ENCODE measurements around the gene SCARB2.

The SCARB2 gene

DNA sequence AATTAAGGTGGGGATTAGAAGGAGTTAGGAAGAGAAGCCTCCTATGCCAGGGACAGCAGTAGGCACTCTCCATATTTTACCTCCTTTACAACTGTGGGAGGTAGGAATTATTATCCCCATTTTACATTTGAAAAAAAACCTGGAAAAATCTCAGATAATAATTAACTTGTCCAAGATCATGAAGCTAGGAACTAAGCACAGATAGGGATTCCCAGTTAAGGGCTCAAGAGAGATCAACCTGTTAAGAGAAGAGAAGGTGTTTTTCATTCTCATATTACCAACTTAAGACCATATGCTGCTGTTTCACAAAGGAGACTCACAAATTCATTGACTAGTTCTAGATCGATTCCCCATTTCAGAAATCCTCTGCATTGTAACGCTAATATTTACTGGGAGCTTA, 21.8 kb upstream of the SCARB2 start:
- no peak for TF ChIP-seq CTCF (IDR thresholded peaks at IDR 0.05; ENCODE audit: low read depth, low read length, missing control alignments)
- Histone ChIP-seq H3K4me3 (ENCODE audit: low read depth, low read length) (no peak overlapping the region), H3K27ac (no peak overlapping the region), H3K36me3 (replicated peaks) (no peaks in the 10 kb centered on the region), H3K27me3 (replicated peaks) (no peaks in the 10 kb centered on the region)
- DNase-seq = no peak
- in situ Hi-C loops (cut with HindIII; ENCODE audit: low pct_ligation_motif_present, low sequenced_read_pairs) = no loop called here

DNA sequence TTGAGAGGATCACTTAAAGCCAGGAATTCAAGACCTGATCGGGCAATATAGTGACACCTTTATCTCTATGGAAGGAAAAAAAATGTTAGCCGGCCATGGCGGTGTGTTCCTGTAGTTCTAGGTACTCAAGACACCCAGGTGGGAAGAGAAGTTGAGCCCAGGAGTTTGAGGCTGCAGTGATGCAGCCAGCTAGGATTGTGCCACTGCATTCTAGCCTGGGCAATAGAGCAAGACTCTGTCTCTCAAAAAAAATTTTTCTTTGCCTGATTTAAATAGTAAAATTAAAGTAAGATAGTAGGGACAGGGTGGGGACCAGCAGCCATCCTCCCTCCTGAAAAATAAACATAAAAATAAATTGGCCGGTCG, 21.0 kb upstream of the SCARB2 start:
- in situ Hi-C loops (cut with HindIII; ENCODE audit: low pct_ligation_motif_present, low sequenced_read_pairs) = no loop called here
- H3K27ac ChIP-seq = no peak overlapping the region
- no peak for TF ChIP-seq CTCF (IDR thresholded peaks at IDR 0.05; ENCODE audit: low read depth, low read length, missing control alignments)
- H3K36me3 ChIP-seq (replicated peaks) = no peaks in the 10 kb centered on the region
- no peaks in the 10 kb centered on the region for H3K27me3 ChIP-seq (replicated peaks)
- H3K4me3 ChIP-seq (ENCODE audit: low read depth, low read length) = no peak overlapping the region
- DNase-seq = no peak

DNA sequence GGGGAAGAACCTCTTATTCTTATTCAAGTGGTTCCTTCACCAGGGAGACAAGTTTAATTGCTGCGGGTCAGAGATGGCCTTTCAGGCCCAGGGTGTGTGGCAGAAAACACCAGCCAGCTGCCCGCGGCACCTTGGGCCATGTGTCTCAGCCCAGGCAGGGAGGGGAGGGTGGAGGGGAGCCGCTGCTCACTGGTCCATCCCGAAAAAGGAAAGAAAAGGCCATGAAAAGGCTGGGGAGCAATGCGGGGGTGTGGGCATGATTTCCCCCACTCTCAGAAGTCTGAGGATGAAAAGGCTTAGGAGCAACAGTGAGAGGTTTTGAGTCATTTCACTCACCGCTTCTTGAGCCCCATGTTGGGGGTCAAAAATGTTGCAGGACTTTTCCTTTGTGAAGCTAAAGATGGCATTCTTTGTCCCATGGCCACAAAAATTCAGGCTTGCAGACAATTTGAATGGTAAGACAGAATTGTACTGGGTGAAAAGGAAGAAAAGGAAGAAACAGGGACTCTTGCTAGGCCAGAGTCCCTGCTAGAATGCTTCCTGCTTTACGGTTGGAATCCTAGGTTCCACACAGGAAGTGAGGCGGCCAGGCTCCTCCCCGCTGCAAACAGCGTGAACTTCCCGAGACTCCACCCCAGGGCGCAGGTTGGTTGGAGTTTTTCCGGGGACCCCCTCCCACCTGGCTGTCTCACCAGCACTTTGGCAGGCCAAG, 20.5 kb upstream of the SCARB2 start:
- Histone ChIP-seq H3K4me3 (ENCODE audit: low read depth, low read length) (no peak overlapping the region), H3K36me3 (replicated peaks) (no peaks in the 10 kb centered on the region), H3K27ac (no peak overlapping the region), H3K27me3 (replicated peaks) (no peaks in the 10 kb centered on the region)
- TF ChIP-seq CTCF (IDR thresholded peaks at IDR 0.05; ENCODE audit: low read depth, low read length, missing control alignments) = no peak
- DNase-seq = no peak
- in situ Hi-C loops (cut with HindIII; ENCODE audit: low pct_ligation_motif_present, low sequenced_read_pairs) = no loop called here

DNA sequence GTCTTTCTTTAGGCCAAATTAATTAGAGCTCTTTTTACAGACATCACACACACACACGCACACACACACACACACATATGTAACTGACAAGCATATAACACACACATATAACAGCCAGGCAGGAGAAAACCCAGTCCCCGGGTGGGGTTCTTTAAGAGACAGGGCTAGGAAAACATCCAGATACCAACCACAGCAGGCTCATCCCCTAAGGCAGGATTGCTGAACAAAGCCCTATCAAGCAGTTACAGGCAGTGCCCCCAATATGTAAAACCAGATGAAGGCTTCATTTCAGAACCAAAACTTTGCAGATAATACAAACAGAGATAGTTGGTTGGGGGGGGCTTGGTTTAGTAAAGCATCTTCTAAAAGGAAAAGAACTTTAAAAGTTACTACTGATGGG, 19.9 kb upstream of the SCARB2 start:
- H3K27ac ChIP-seq = no peak overlapping the region
- TF ChIP-seq CTCF (IDR thresholded peaks at IDR 0.05; ENCODE audit: low read depth, low read length, missing control alignments) = no peak
- no peaks in the 10 kb centered on the region for H3K27me3 ChIP-seq (replicated peaks)
- in situ Hi-C loops (cut with HindIII; ENCODE audit: low pct_ligation_motif_present, low sequenced_read_pairs) = no loop called here
- no peaks in the 10 kb centered on the region for H3K36me3 ChIP-seq (replicated peaks)
- no peak overlapping the region for H3K4me3 ChIP-seq (ENCODE audit: low read depth, low read length)
- no peak for DNase-seq

- TF ChIP-seq CTCF (IDR thresholded peaks at IDR 0.05; ENCODE audit: low read depth, low read length, missing control alignments) = no peak
- in situ Hi-C loops (cut with HindIII; ENCODE audit: low pct_ligation_motif_present, low sequenced_read_pairs) = no loop called here
- Histone ChIP-seq H3K4me3 (ENCODE audit: low read depth, low read length) (no peak overlapping the region), H3K36me3 (replicated peaks) (no peaks in the 10 kb centered on the region), H3K27me3 (replicated peaks) (no peaks in the 10 kb centered on the region), H3K27ac (no peak overlapping the region)
- DNase-seq = no peak
These were observed 19.5 kb upstream of the SCARB2 start for GRCh38 chr4:76233083-76233482.

DNA sequence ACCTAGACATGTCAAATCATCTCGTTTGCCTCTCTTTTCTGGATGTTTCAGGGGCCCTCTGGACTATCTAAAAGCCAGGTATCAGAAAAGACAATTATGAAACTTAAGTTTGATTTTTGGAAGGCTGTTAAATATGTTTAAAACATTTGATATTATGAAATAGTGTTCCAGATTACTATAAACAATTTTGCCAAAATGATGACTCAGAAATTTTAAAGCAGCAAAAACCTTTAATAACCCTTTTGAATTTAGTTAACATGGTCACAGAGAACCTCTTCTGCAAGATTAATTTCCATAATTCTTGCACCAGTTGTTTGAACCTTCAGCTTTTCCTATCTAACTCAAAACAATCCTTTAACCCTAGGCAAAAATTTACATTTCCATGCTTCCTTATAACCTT, 19.1 kb upstream of the SCARB2 start:
- H3K36me3 ChIP-seq (replicated peaks) = no peaks in the 10 kb centered on the region
- in situ Hi-C loops (cut with HindIII; ENCODE audit: low pct_ligation_motif_present, low sequenced_read_pairs) = no loop called here
- H3K27me3 ChIP-seq (replicated peaks) = no peaks in the 10 kb centered on the region
- TF ChIP-seq CTCF (IDR thresholded peaks at IDR 0.05; ENCODE audit: low read depth, low read length, missing control alignments) = no peak
- no peak for DNase-seq
- H3K27ac ChIP-seq = no peak overlapping the region
- H3K4me3 ChIP-seq (ENCODE audit: low read depth, low read length) = no peak overlapping the region
